ENCODE results near the gene ZNF805. TPM values are rescaled to one million over a fixed set of nuclear protein-coding genes. Genes with fewer than 3 reads are reported as not detected.

The ZNF805 gene
- total RNA-seq, 3 donors from 2014 or later (not counting 1 experiment from before 2014, with no cell fraction given), result 25.9 to 32.7 (median 31.0) TPM

GRCh38 chr19:57279418-57280164 is 39.2 kb downstream of the ZNF805 start:
- peaks cover 21% of the 10 kb centered on the region in 2 donors for H3K4me1 Mint-ChIP-seq
- intact Hi-C loops (cut with micrococcal nuclease), result loop anchor here (1.0 to 2.0 kb wide), 6 partner anchors 39 to 132 kb away; partner anchors contain the start of genes TRAPPC2B, ZNF17, ZNF304 and ZNF543
- 6% methylated on average over 24 of the region's 25 CpGs for WGBS (ENCODE audit: insufficient coverage)
- H3K36me3 ChIP-seq (ENCODE audit: control insufficient read depth, insufficient read depth, low read length), result peaks cover 7% of the 10 kb centered on the region
- H3K36me3 Mint-ChIP-seq, result no peaks in the 10 kb centered on the region
- H3K4me3 Mint-ChIP-seq, result no peak overlapping the region
- no peaks in the 10 kb centered on the region for H3K27me3 Mint-ChIP-seq (ENCODE audit: low read depth in 2 of 2)
- no peaks in the 10 kb centered on the region for H3K9me3 ChIP-seq (ENCODE audit: control insufficient read depth, insufficient read depth, low read length)
- no peaks in the 10 kb centered on the region for H3K9me3 Mint-ChIP-seq
- peak; percentile 79 to 92 for DNase-seq
- H3K4me1 ChIP-seq (ENCODE audit: control insufficient read depth, insufficient read depth, low read length), result peaks cover 30% of the 10 kb centered on the region
- H3K27me3 ChIP-seq (ENCODE audit: control insufficient read depth, insufficient read depth, low read length), result no peaks in the 10 kb centered on the region
- TF ChIP-seq, protein P1, sequence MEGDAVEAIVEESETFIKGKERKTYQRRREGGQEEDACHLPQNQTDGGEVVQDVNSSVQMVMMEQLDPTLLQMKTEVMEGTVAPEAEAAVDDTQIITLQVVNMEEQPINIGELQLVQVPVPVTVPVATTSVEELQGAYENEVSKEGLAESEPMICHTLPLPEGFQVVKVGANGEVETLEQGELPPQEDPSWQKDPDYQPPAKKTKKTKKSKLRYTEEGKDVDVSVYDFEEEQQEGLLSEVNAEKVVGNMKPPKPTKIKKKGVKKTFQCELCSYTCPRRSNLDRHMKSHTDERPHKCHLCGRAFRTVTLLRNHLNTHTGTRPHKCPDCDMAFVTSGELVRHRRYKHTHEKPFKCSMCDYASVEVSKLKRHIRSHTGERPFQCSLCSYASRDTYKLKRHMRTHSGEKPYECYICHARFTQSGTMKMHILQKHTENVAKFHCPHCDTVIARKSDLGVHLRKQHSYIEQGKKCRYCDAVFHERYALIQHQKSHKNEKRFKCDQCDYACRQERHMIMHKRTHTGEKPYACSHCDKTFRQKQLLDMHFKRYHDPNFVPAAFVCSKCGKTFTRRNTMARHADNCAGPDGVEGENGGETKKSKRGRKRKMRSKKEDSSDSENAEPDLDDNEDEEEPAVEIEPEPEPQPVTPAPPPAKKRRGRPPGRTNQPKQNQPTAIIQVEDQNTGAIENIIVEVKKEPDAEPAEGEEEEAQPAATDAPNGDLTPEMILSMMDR (IDR thresholded peaks at IDR 0.05), result no peak
- no peak overlapping the region for H3K27ac Mint-ChIP-seq
- H3K4me3 ChIP-seq (ENCODE audit: low read length), result peak overlapping the region; percentile 55
- ATAC-seq, result peak; percentile 77 to 89 (median 78)
- H3K27ac ChIP-seq (ENCODE audit: low read length), result peak overlapping the region; percentile 97

DNA sequence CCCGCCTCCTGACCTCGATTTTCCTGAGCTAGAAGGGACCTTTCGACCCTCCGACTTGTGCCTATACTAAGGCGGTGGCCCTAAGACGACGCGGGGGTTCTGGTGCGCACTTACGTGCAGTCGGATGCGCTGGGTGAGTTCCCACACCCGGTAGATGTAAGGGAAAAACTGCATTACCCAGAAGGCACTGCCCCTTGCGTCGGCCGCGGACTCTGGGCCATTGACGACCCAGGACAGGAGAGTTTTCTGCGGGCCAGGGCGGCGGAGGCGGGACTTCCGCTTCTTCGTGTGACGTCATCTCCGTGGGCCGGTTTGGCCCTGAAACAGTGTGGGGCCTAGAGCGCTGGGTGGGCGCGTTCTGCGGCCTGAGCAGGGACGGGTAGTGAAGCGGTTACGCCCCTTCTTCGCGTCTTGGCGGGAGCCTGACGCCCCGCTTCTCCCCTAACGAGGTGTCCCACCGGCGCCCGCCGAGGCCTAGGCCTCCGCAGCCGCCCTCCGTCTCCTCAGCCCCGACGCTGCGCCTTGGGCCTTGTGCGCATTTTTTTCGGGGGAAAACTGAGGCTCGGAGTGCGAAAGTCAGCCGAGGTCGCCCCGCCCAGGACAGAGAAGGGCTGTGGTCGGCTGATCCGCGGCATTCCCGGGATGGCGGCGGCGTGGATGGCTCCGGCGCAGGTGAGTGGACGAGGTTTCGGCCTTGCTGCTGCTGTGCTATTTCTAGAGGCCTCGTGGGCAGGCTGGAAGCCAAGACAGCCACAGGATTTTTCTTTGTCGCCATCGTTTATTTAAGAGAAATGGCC is 39.9 kb downstream of the ZNF805 start, which contains the start of gene ZNF460:
ZNF460 (plus strand) TSS at position 321 of the 797 bp plus-strand sequence; CDS start at position 643, 322 bp downstream.
- Mint-ChIP-seq H3K4me3 (no peak within 1 kb of the TSS), H3K27ac (no peak within 1 kb of the TSS), H3K36me3 (peaks cover 5% of the 10 kb centered on the region), H3K4me1 (peaks cover 26 to 27% of the 10 kb centered on the region in 2 donors), H3K27me3 (ENCODE audit: low read depth in 2 of 2) (no peaks in the 10 kb centered on the region), H3K9me3 (no peaks in the 10 kb centered on the region)
- TF ChIP-seq, protein P1 (IDR thresholded peaks at IDR 0.05), result peak; percentile 8
- DNase-seq (peak; percentile 98), ATAC-seq (peak; percentile 87 to 96 (median 88))
- H3K36me3 ChIP-seq (ENCODE audit: control insufficient read depth, insufficient read depth, low read length), result peaks cover 14% of the 10 kb centered on the region
- H3K27me3 ChIP-seq (ENCODE audit: control insufficient read depth, insufficient read depth, low read length), result no peaks in the 10 kb centered on the region
- intact Hi-C loops (cut with micrococcal nuclease), result loop anchor here (1.0 to 2.0 kb wide), 6 partner anchors 40 to 131 kb away; partner anchors contain the start of genes TRAPPC2B, ZNF17, ZNF304 and ZNF543
- H3K4me1 ChIP-seq (ENCODE audit: control insufficient read depth, insufficient read depth, low read length), result peaks cover 30% of the 10 kb centered on the region
- H3K4me3 ChIP-seq (ENCODE audit: low read length), result peak within 1 kb of the TSS; percentile 55
- H3K27ac ChIP-seq (ENCODE audit: low read length), result peak within 1 kb of the TSS; percentile 97
- WGBS (ENCODE audit: insufficient coverage), result under 1% methylated on average over 71 of the region's 71 CpGs
- H3K9me3 ChIP-seq (ENCODE audit: control insufficient read depth, insufficient read depth, low read length), result no peaks in the 10 kb centered on the region

- Mint-ChIP-seq H3K4me3 (no peak overlapping the region), H3K4me1 (peaks cover 28 to 31% of the 10 kb centered on the region in 2 donors), H3K27ac (no peak overlapping the region), H3K36me3 (peaks cover 8% of the 10 kb centered on the region), H3K9me3 (no peaks in the 10 kb centered on the region), H3K27me3 (ENCODE audit: low read depth in 2 of 2) (no peaks in the 10 kb centered on the region)
- WGBS (ENCODE audit: insufficient coverage), result 4% methylated on average over 6 of the region's 6 CpGs
- H3K4me3 ChIP-seq (ENCODE audit: low read length), result peak overlapping the region; percentile 55
- peaks cover 21% of the 10 kb centered on the region for H3K36me3 ChIP-seq (ENCODE audit: control insufficient read depth, insufficient read depth, low read length)
- ATAC-seq (no peak), DNase-seq (peak; percentile 17 to 73)
- TF ChIP-seq, protein P1 (IDR thresholded peaks at IDR 0.05), result no peak
- no peaks in the 10 kb centered on the region for H3K9me3 ChIP-seq (ENCODE audit: control insufficient read depth, insufficient read depth, low read length)
- H3K27me3 ChIP-seq (ENCODE audit: control insufficient read depth, insufficient read depth, low read length), result no peaks in the 10 kb centered on the region
- peaks cover 30% of the 10 kb centered on the region for H3K4me1 ChIP-seq (ENCODE audit: control insufficient read depth, insufficient read depth, low read length)
- peak overlapping the region; percentile 97 for H3K27ac ChIP-seq (ENCODE audit: low read length)
- intact Hi-C loops (cut with micrococcal nuclease), result loop anchor here (1.0 to 2.0 kb wide), 6 partner anchors 40 to 130 kb away; partner anchors contain the start of genes TRAPPC2B, ZNF17, ZNF304 and ZNF543
These were observed 40.5 kb downstream of the ZNF805 start for GRCh38 chr19:57280962-57281400.
